H1 (cell line): ENCODE results near the gene C5. TPM values are rescaled to one million over a fixed set of nuclear protein-coding genes. Genes with fewer than 3 reads are reported as not detected.
"Not testable (repeated sequence)": the region's sequence is repeated elsewhere in the genome, so short reads cannot be mapped to it uniquely, and the experiment has no call there.

ENCODE experiments used
- CTCF ChIA-PET: fragments of 300-600 bp; sonication (Branson Sonifier 250); formaldehyde crosslinking; loops from one replicate; lab custom pipeline; 2021; ENCODE audit not compliant: partially characterized antibody; lab: Charles Lee
- POLR2A ChIA-PET: fragments of 300-600 bp; sonication (Branson Sonifier 250); formaldehyde crosslinking; loops from one replicate; lab custom pipeline; 2021; ENCODE audit warnings: inconsistent platforms; ENCODE audit not compliant: partially characterized antibody; lab: Charles Lee
- DNase-seq, 2 experiments: peaks; one replicate each; pipeline versions ENCODE4 v3.0.0 to v3.0.0-alpha.2; 2010 to 2022; ENCODE audit warnings: low spot score in 2 of 2, low read depth in 1 of 2, mixed read lengths in 1 of 2
- FAIRE-seq: peaks from 2 replicates; lab custom pipeline; 2011; peaks lifted over from hg19 to GRCh38; lab: Jason Lieb, UNC
- H2AFZ ChIP-seq: 2 replicates; pipeline ENCODE4 v1.8.1; 2012; ENCODE audit warnings: low read length, inconsistent platforms
- H2AK5ac ChIP-seq: 2 replicates; pipeline ENCODE4 v1.6.1; 2013; ENCODE audit warnings: low read depth, low read length
- H2BK120ac ChIP-seq: replicated peaks from 2 replicates; pipeline ENCODE3; 2013; ENCODE audit warnings: low read depth, low read length, inconsistent platforms
- H2BK12ac ChIP-seq: 2 replicates; pipeline ENCODE4 v1.6.1; 2013; ENCODE audit warnings: low read depth, low read length
- H2BK15ac ChIP-seq: 2 replicates; pipeline ENCODE4 v1.6.1; 2013; ENCODE audit warnings: low read length
- H2BK20ac ChIP-seq: 2 replicates; pipeline ENCODE4 v1.6.1; 2013; ENCODE audit warnings: low read length
- H2BK5ac ChIP-seq: 2 replicates; pipeline ENCODE4 v1.6.1; 2013; ENCODE audit warnings: low read depth, low read length
- H3K14ac ChIP-seq: 2 replicates; pipeline ENCODE4 v1.6.1; 2013; ENCODE audit warnings: inconsistent platforms; ENCODE audit not compliant: insufficient read length
- H3K18ac ChIP-seq: 2 replicates; pipeline ENCODE4 v1.6.1; 2013; ENCODE audit warnings: low read length; ENCODE audit errors: extremely low read depth
- H3K23ac ChIP-seq: 2 replicates; pipeline ENCODE4 v1.6.1; 2013; ENCODE audit warnings: inconsistent platforms; ENCODE audit not compliant: insufficient read length
- H3K23me2 ChIP-seq: 2 replicates; pipeline ENCODE4 v1.6.1; 2013; ENCODE audit warnings: low read depth, low read length
- H3K27ac ChIP-seq: 2 replicates; pipeline ENCODE4 v1.6.1; 2011; ENCODE audit warnings: low read depth, low read length, inconsistent platforms
- H3K27me3 ChIP-seq, 4 experiments: replicated peaks in 1 of 4; 1 replicate in 1 of 4; 2 replicates in 3 of 4; pipeline versions ENCODE4 v1.6.1 to v1.8.1; 2011 to 2013; ENCODE audit warnings: low read length in 3 of 4, mild to moderate bottlenecking in 3 of 4, inconsistent platforms in 2 of 4, mixed read lengths in 2 of 4, moderate library complexity in 1 of 4; ENCODE audit not compliant: control insufficient read depth in 3 of 4, insufficient read depth in 3 of 4; ENCODE audit errors: extremely low read depth in 1 of 4
- H3K36me3 ChIP-seq, 4 experiments: 2 replicates each; pipeline versions ENCODE4 v1.6.1 to v1.8.1; 2011 to 2013; ENCODE audit warnings: mild to moderate bottlenecking in 4 of 4, low read length in 3 of 4, moderate library complexity in 2 of 4, control low read depth in 1 of 4, inconsistent platforms in 1 of 4; ENCODE audit not compliant: insufficient read depth in 4 of 4, control insufficient read depth in 2 of 4
- H3K4ac ChIP-seq: replicated peaks from 2 replicates; pipeline ENCODE3; 2013; ENCODE audit warnings: low read length, low read depth, mixed read lengths, inconsistent platforms; ENCODE audit not compliant: insufficient read length
- H3K4me1 ChIP-seq, 4 experiments: replicated peaks in 1 of 4; 1 replicate in 1 of 4; 2 replicates in 3 of 4; pipeline versions ENCODE4 v1.6.1 to v1.8.1; 2011 to 2013; ENCODE audit warnings: low read length in 3 of 4, inconsistent platforms in 2 of 4, mixed read lengths in 1 of 4; ENCODE audit not compliant: insufficient read depth in 4 of 4, control insufficient read depth in 3 of 4
- H3K4me2 ChIP-seq, 2 experiments: 2 replicates each; pipeline versions ENCODE4 v1.6.1 to v1.8.1; 2011 to 2013; ENCODE audit warnings: low read depth in 2 of 2, low read length in 2 of 2, control low read depth in 1 of 2, inconsistent platforms in 1 of 2, mild to moderate bottlenecking in 1 of 2; ENCODE audit not compliant: insufficient read depth in 1 of 2
- H3K4me3 ChIP-seq, 4 experiments: fragments of 200-600, 300-600 bp in 1 of 4; sonication (generic), shearing (Covaris generic), sonication (Bioruptor Twin) in 1 of 4; 2 replicates each; pipeline versions ENCODE4 v1.5.1 to v1.8.1; 2011 to 2016; ENCODE audit warnings: low read length in 4 of 4, low read depth in 3 of 4, control low read depth in 2 of 4, inconsistent platforms in 2 of 4, mild to moderate bottlenecking in 2 of 4, mixed read lengths in 1 of 4, moderate library complexity in 1 of 4; ENCODE audit not compliant: insufficient read depth in 2 of 4; ENCODE audit errors: extremely low read depth in 1 of 4
- H3K56ac ChIP-seq: replicated peaks from 2 replicates; pipeline ENCODE3; 2013; ENCODE audit warnings: low read depth, mild to moderate bottlenecking, mixed read lengths, low read length, inconsistent platforms; ENCODE audit not compliant: insufficient read length
- H3K79me1 ChIP-seq: 2 replicates; pipeline ENCODE4 v1.6.1; 2013; ENCODE audit warnings: low read depth, low read length, control low read depth
- H3K79me2 ChIP-seq, 2 experiments: 2 replicates each; pipeline versions ENCODE4 v1.6.1 to v1.8.1; 2012 to 2013; ENCODE audit warnings: low read length in 2 of 2, mild to moderate bottlenecking in 2 of 2, inconsistent platforms in 1 of 2; ENCODE audit not compliant: insufficient read depth in 2 of 2, control insufficient read depth in 1 of 2
- H3K9ac ChIP-seq, 4 experiments: replicated peaks in 1 of 4; 1 replicate in 1 of 4; 2 replicates in 3 of 4; pipeline versions ENCODE4 v1.6.1 to v1.8.1; 2011 to 2013; ENCODE audit warnings: low read depth in 3 of 4, low read length in 3 of 4, control low read depth in 2 of 4, mild to moderate bottlenecking in 2 of 4, moderate library complexity in 2 of 4, inconsistent platforms in 1 of 4; ENCODE audit errors: extremely low read depth in 1 of 4
- H3K9me3 ChIP-seq, 2 experiments: 2 replicates each; pipeline versions ENCODE4 v1.6.1 to v1.8.1; 2012 to 2013; ENCODE audit warnings: mild to moderate bottlenecking in 2 of 2, moderate library complexity in 2 of 2, control low read depth in 1 of 2, inconsistent platforms in 1 of 2, low read depth in 1 of 2, low read length in 1 of 2, mixed read lengths in 1 of 2; ENCODE audit not compliant: insufficient read depth in 2 of 2
- H4K20me1 ChIP-seq, 2 experiments: replicated peaks in 1 of 2; 2 replicates each; pipeline versions ENCODE3 to v1.8.1; 2011 to 2013; ENCODE audit warnings: inconsistent platforms in 2 of 2, low read length in 2 of 2, mild to moderate bottlenecking in 1 of 2; ENCODE audit not compliant: insufficient read depth in 2 of 2, control insufficient read depth in 1 of 2
- H4K5ac ChIP-seq: 2 replicates; pipeline ENCODE4 v1.6.1; 2013; ENCODE audit warnings: low read length, low read depth, mixed read lengths, inconsistent platforms; ENCODE audit not compliant: insufficient read length
- H4K8ac ChIP-seq: 2 replicates; pipeline ENCODE4 v1.8.0; 2013; ENCODE audit warnings: mild to moderate bottlenecking, moderate library complexity, low read length, inconsistent platforms; ENCODE audit not compliant: insufficient read depth; ENCODE audit errors: extremely low read depth
- H4K91ac ChIP-seq: replicated peaks from 2 replicates; pipeline ENCODE3; 2013; ENCODE audit warnings: low read length, mixed read lengths, inconsistent platforms; ENCODE audit not compliant: insufficient read length
- WGBS, 2 experiments: shearing (Covaris generic) in 1 of 2; methylation state at CpG; one replicate each; pipeline versions ENCODE4 v1.1.6 to v1.1.7; 2013 to 2015; ENCODE audit warnings: low lambda C conversion rate in 2 of 2, mixed read lengths in 2 of 2, inconsistent platforms in 1 of 2, low coverage in 1 of 2, missing lambda C conversion rate in 1 of 2; ENCODE audit not compliant: insufficient replicate concordance in 2 of 2, insufficient coverage in 1 of 2, insufficient read length in 1 of 2; ENCODE audit errors: extremely low coverage in 1 of 2, missing lambda C conversion rate in 1 of 2; 5-methylcytosine and 5-hydroxymethylcytosine counted together
- polyA plus RNA-seq, 7 experiments: library from polyadenylated mRNA; depleted of rRNA in 3 of 7; stranded (reverse) in 5 of 7; unstranded in 2 of 7; fragments of >200 nt in 5 of 7; fragments of 200-250 nt in 2 of 7; gene quantifications; 1 replicate in 5 of 7; 2 replicates in 1 of 7; 4 replicates in 1 of 7; pipeline versions ENCODE4 v1.2.1 to v1.2.3, GENCODE V29; 2011 to 2013; ENCODE audit warnings: missing spikeins in 2 of 7, mixed read lengths in 2 of 7
- total RNA-seq: library from RNA; stranded (reverse); fragmentation: NEBNext Ultra II Directional; extraction: Animal tissue kit (Norgen Biotek cat#: 25700); gene quantifications from 2 replicates; pipeline ENCODE4 v1.2.1, GENCODE V29; 2021

C5 gene
- total and polyA plus RNA-seq, 2 of the 8 experiments (the other 6 are each of a cell fraction or from before 2014, with no cell fraction given): 0.24 to 0.35 TPM

GRCh38 chr9:120971471-120971870 lies 78.6 kb downstream of the C5 start:
- 95% methylated on average over 9 of the region's 9 CpGs; no CpG with 5 or more reads in 1 of the 2 experiments for WGBS, 2 experiments
- H3K56ac ChIP-seq, H3K9me3 ChIP-seq, H3K27me3 ChIP-seq, FAIRE-seq, H3K23ac ChIP-seq, H3K79me2 ChIP-seq, H3K4me1 ChIP-seq, H3K79me1 ChIP-seq, H2BK20ac ChIP-seq, H2BK120ac ChIP-seq, H2AFZ ChIP-seq, H4K91ac ChIP-seq, H3K27ac ChIP-seq, H3K14ac ChIP-seq, H2BK5ac ChIP-seq, H2BK12ac ChIP-seq, H4K20me1 ChIP-seq, H3K4ac ChIP-seq, H3K23me2 ChIP-seq, H4K5ac ChIP-seq, H2AK5ac ChIP-seq, H2BK15ac ChIP-seq, H3K4me2 ChIP-seq, POLR2A ChIA-PET, H3K4me3 ChIP-seq, H3K9ac ChIP-seq, DNase-seq, H4K8ac ChIP-seq, H3K18ac ChIP-seq, H3K36me3 ChIP-seq: not testable (repeated sequence)
- CTCF ChIA-PET: interaction anchor here (1.0 to 2.2 kb wide), 4 partner anchors 8 to 84 kb away, joined by 3 to 20 read pairs (median 4); no protein-coding TSS in a partner anchor
